K562 (cell line): ENCODE measurements around the gene SERINC5. TPM values are rescaled to one million over a fixed set of nuclear protein-coding genes. Genes with fewer than 3 reads are reported as not detected.

Source experiments
- ARID3B ChIP-seq: fragments of 250-450 bp; sonication (Bioruptor Pico); IDR thresholded peaks from 2 replicates; pipeline ENCODE4 v1.4.0; 2020; ENCODE audit warnings: borderline replicate concordance
- BMI1 ChIP-seq: fragments of 150-350 bp; IDR thresholded peaks from 2 replicates; pipeline ENCODE4 v1.6.1; 2014; ENCODE audit warnings: low read length
- CAMTA2 ChIP-seq: fragments of 250-450 bp; sonication (Bioruptor Pico); conservative IDR thresholded peaks from 2 replicates; pipeline ENCODE4 v1.5.1; 2022
- FUS ChIP-seq: fragments of 200-400 bp; formaldehyde crosslinking; optimal IDR thresholded peaks from 2 replicates; pipeline ENCODE3; 2017; ENCODE audit warnings: low read depth, low read length
- HDAC2 ChIP-seq: fragments of 450-650 bp; IDR thresholded peaks from 2 replicates; pipeline ENCODE4 v1.6.1; 2016; ENCODE audit warnings: mild to moderate bottlenecking
- HDAC6 ChIP-seq: IDR thresholded peaks from 2 replicates; pipeline ENCODE4 v1.6.1; 2012; ENCODE audit warnings: low read depth, mild to moderate bottlenecking, control low read depth, inconsistent platforms, low read length, moderate library complexity
- MYBL2 ChIP-seq, 2 experiments: fragments of 450-650 bp in 1 of 2; sonication (generic) in 1 of 2; formaldehyde crosslinking in 1 of 2; IDR thresholded peaks; 2 replicates each; pipeline versions ENCODE4 v1.6.1 to v1.8.1; 2017 to 2022; ENCODE audit warnings: borderline replicate concordance in 1 of 2, inconsistent platforms in 1 of 2, low read depth in 1 of 2, mild to moderate bottlenecking in 1 of 2, missing genetic modification reagents in 1 of 2, moderate library complexity in 1 of 2
- NCOR1 ChIP-seq: fragments of 450-650 bp; IDR thresholded peaks from 2 replicates; pipeline ENCODE4 v1.6.1; 2016; ENCODE audit warnings: mild to moderate bottlenecking, moderate library complexity
- NFIC ChIP-seq: fragments of 450-650 bp; IDR thresholded peaks from 2 replicates; pipeline ENCODE4 v1.6.1; 2017; ENCODE audit warnings: mild to moderate bottlenecking, inconsistent platforms
- NUFIP1 ChIP-seq: fragments of 450-650 bp; IDR thresholded peaks from 2 replicates; pipeline ENCODE4 v1.6.1; 2018; ENCODE audit not compliant: partially characterized antibody
- RBM39 ChIP-seq: fragments of 200-400 bp; formaldehyde crosslinking; optimal IDR thresholded peaks from 2 replicates; pipeline ENCODE3; 2018; ENCODE audit warnings: low read depth, low read length
- SMARCB1 ChIP-seq: IDR thresholded peaks from 2 replicates; pipeline ENCODE4 v1.6.1; 2011; ENCODE audit warnings: improper control_type of control experiment, low read depth; ENCODE audit not compliant: insufficient read length
- SMARCE1 ChIP-seq: fragments of 450-650 bp; IDR thresholded peaks from 2 replicates; pipeline ENCODE4 v1.7.1; 2016; ENCODE audit warnings: mild to moderate bottlenecking
- SNRNP70 ChIP-seq: fragments of 200-400 bp; formaldehyde crosslinking; optimal IDR thresholded peaks from 2 replicates; pipeline ENCODE3; 2017; ENCODE audit warnings: low read depth, low read length
- TFAM ChIP-seq: fragments of 250-450 bp; sonication (Bioruptor Pico); conservative IDR thresholded peaks from 2 replicates; pipeline ENCODE4 v1.5.0; 2021; ENCODE audit warnings: mild to moderate bottlenecking, moderate library complexity
- USF1 ChIP-seq: sonication (generic); formaldehyde crosslinking; IDR thresholded peaks from 2 replicates; pipeline ENCODE4 v1.9.0; 2022; ENCODE audit warnings: mild to moderate bottlenecking, missing genetic modification reagents
- ZBTB11 ChIP-seq, 3 experiments: fragments of 200-800 bp in 1 of 3; fragments of 250-450 bp in 1 of 3; fragments of 450-650 bp in 1 of 3; sonication (Bioruptor Pico) in 1 of 3; sonication (Bioruptor generic) in 1 of 3; formaldehyde crosslinking in 1 of 3; IDR thresholded peaks; 2 replicates each; pipeline versions ENCODE4 v1.6.1 to v1.8.0; 2016 to 2022; ENCODE audit warnings: mild to moderate bottlenecking in 2 of 3, missing genetic modification characterization in 2 of 3, missing compliant biosample characterization in 1 of 3, moderate library complexity in 1 of 3
- ZBTB7A ChIP-seq: IDR thresholded peaks from 2 replicates; pipeline ENCODE4 v1.6.1; 2011; ENCODE audit warnings: low read depth, mild to moderate bottlenecking, low read length, moderate library complexity, borderline replicate concordance; ENCODE audit not compliant: control insufficient read depth
- ZNF445 ChIP-seq: fragments of 250-450 bp; sonication (Bioruptor Pico); IDR thresholded peaks from 2 replicates; pipeline ENCODE4 v1.4.0; 2020; ENCODE audit warnings: low read depth, mild to moderate bottlenecking, moderate library complexity
- ZNF766 ChIP-seq: fragments of 200-800 bp; sonication (Bioruptor generic); conservative IDR thresholded peaks from 2 replicates; pipeline ENCODE4 v1.6.1; 2016; ENCODE audit warnings: missing genetic modification characterization, missing compliant biosample characterization
- ZNF77 ChIP-seq: fragments of 250-450 bp; sonication (Bioruptor Pico); IDR thresholded peaks from 2 replicates; pipeline ENCODE4 v1.5.0; 2020
- ZSCAN29 ChIP-seq: fragments of 450-650 bp; IDR thresholded peaks from 2 replicates; pipeline ENCODE4 v1.6.1; 2017
- polyA plus RNA-seq, 8 experiments: library from polyadenylated mRNA; depleted of rRNA in 4 of 8; stranded (reverse) in 5 of 8; unstranded in 3 of 8; fragments of >200 nt; fragmentation: Nextera tagmentation in 2 of 8; fragmentation: Illumina TruSeq in 1 of 8; extraction: Ambion mirVana in 2 of 8; extraction: Trizol in 1 of 8; gene quantifications; 2 replicates each; pipeline versions ENCODE4 v1.2.1 to v1.2.3, GENCODE V29; 2011 to 2014; ENCODE audit warnings: inconsistent platforms in 1 of 8, missing spikeins in 1 of 8
- total RNA-seq, 7 experiments: library from RNA; depleted of rRNA in 6 of 7; stranded (reverse); fragments of >200 nt in 6 of 7; fragmentation: Illumina TruSeq in 2 of 7; extraction: Trizol in 2 of 7; gene quantifications; 2 replicates each; pipeline versions ENCODE4 v1.2.1 to v1.2.3, GENCODE V29; 2011 to 2021; ENCODE audit warnings: low replicate concordance in 1 of 7
- TF ChIP-seq, protein P1 (sequence below): fragments of 450-650 bp; IDR thresholded peaks from 2 replicates; pipeline ENCODE4 v1.6.1; 2016; ENCODE audit warnings: mild to moderate bottlenecking

Gene SERINC5
- total and polyA plus RNA-seq, 9 of the 15 experiments (the other 6 are each of a cell fraction or from before 2014, with no cell fraction given) = 1.4 to 7.9 (median 3.7) TPM

- TF ChIP-seq ZBTB11 (CRISPR knock-in tag; IDR thresholded peaks at IDR 0.05) (no peak), HDAC6 (no peak), HDAC2 (no peak), SMARCB1 (no peak), SMARCE1 (no peak), SNRNP70 (no peak), ZNF77 (CRISPR knock-in tag) (no peak), NUFIP1 (no peak), ZNF445 (CRISPR knock-in tag) (no peak), MYBL2 (IDR thresholded peaks at IDR 0.05; ENCODE audit: low read depth) (peak; percentile 87), MYBL2 (CRISPR knock-in tag; IDR thresholded peaks at IDR 0.05; ENCODE audit: borderline replicate concordance) (no peak), USF1 (CRISPR knock-in tag) (no peak), ZBTB7A (no peak), BMI1 (no peak), ZNF766 (CRISPR knock-in tag) (no peak), FUS (no peak), ZSCAN29 (no peak), ARID3B (CRISPR knock-in tag) (no peak), NFIC (peak; percentile 53), RBM39 (no peak), CAMTA2 (CRISPR knock-in tag) (no peak), NCOR1 (no peak), TFAM (CRISPR knock-in tag) (no peak)
- TF ChIP-seq, protein P1, sequence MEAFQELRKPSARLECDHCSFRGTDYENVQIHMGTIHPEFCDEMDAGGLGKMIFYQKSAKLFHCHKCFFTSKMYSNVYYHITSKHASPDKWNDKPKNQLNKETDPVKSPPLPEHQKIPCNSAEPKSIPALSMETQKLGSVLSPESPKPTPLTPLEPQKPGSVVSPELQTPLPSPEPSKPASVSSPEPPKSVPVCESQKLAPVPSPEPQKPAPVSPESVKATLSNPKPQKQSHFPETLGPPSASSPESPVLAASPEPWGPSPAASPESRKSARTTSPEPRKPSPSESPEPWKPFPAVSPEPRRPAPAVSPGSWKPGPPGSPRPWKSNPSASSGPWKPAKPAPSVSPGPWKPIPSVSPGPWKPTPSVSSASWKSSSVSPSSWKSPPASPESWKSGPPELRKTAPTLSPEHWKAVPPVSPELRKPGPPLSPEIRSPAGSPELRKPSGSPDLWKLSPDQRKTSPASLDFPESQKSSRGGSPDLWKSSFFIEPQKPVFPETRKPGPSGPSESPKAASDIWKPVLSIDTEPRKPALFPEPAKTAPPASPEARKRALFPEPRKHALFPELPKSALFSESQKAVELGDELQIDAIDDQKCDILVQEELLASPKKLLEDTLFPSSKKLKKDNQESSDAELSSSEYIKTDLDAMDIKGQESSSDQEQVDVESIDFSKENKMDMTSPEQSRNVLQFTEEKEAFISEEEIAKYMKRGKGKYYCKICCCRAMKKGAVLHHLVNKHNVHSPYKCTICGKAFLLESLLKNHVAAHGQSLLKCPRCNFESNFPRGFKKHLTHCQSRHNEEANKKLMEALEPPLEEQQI = no peak
Observed at GRCh38 chr5:80191991-80192398, 63.9 kb downstream of the SERINC5 start (continued).
